WTC11 (cell line): Measurements from ENCODE around the gene VEPH1. TPM values are rescaled to one million over a fixed set of nuclear protein-coding genes. Genes with fewer than 3 reads are reported as not detected.

Experiments used
- ATAC-seq: fragments of 200-7000 bp; cut with Tn5 transposase; 2 replicates; pipeline ENCODE4 v1.10.0; 2021; ENCODE audit warnings: mild to moderate bottlenecking, moderate library complexity
- CTCF ChIA-PET: fragments of 300-600 bp; sonication (Branson Sonifier 250); formaldehyde crosslinking; loops from one replicate; lab custom pipeline; 2021; ENCODE audit warnings: antibody characterized with exemption; lab: Charles Lee
- POLR2A ChIA-PET: fragments of 350-600 bp; sonication (Branson Sonifier 250); formaldehyde crosslinking; loops from one replicate; lab custom pipeline; 2021; ENCODE audit warnings: antibody characterized with exemption; lab: Charles Lee
- DNase-seq: peaks from one replicate; pipeline ENCODE4 v3.0.0; 2021; ENCODE audit warnings: low spot score
- H3K27ac Mint-ChIP-seq: 2 replicates; pipeline ENCODE4 v1.8.0; 2021; ENCODE audit warnings: mixed read lengths
- H3K27me3 Mint-ChIP-seq: 2 replicates; pipeline ENCODE4 v1.8.0; 2021; ENCODE audit warnings: low read depth, mild to moderate bottlenecking, moderate library complexity, mixed read lengths
- H3K36me3 Mint-ChIP-seq: 2 replicates; pipeline ENCODE4 v1.8.0; 2021; ENCODE audit warnings: mixed read lengths
- H3K4me1 Mint-ChIP-seq: 2 replicates; pipeline ENCODE4 v1.8.0; 2022; ENCODE audit warnings: mixed read lengths
- H3K4me3 Mint-ChIP-seq: 2 replicates; pipeline ENCODE4 v1.8.0; 2021; ENCODE audit warnings: mild to moderate bottlenecking, moderate library complexity, mixed read lengths
- H3K9me3 Mint-ChIP-seq: 2 replicates; pipeline ENCODE4 v1.8.0; 2021; ENCODE audit warnings: mixed read lengths
- ATF1 ChIP-seq: sonication (generic); formaldehyde crosslinking; IDR thresholded peaks from 2 replicates; pipeline ENCODE4 v1.8.1; 2023; ENCODE audit warnings: mild to moderate bottlenecking, moderate library complexity, missing genetic modification reagents
- CDX4 ChIP-seq: fragments of 250-450 bp; sonication (Bioruptor Pico); IDR thresholded peaks from 2 replicates; pipeline ENCODE4 v1.9.0; 2021; ENCODE audit warnings: moderate library complexity, mild to moderate bottlenecking, inconsistent platforms, borderline replicate concordance
- FOXJ3 ChIP-seq: sonication (generic); formaldehyde crosslinking; IDR thresholded peaks from 2 replicates; pipeline ENCODE4 v1.9.0; 2021; ENCODE audit warnings: missing genetic modification reagents, mild to moderate bottlenecking, borderline replicate concordance
- HMGA2 ChIP-seq: fragments of 250-450 bp; sonication (Bioruptor Pico); IDR thresholded peaks from 2 replicates; pipeline ENCODE4 v1.4.0; 2021; ENCODE audit warnings: mild to moderate bottlenecking, moderate library complexity
- JUN ChIP-seq: sonication (generic); formaldehyde crosslinking; IDR thresholded peaks from 2 replicates; pipeline ENCODE4 v1.8.0; 2023; ENCODE audit warnings: mild to moderate bottlenecking, missing genetic modification reagents
- SMAD3 ChIP-seq: sonication (generic); formaldehyde crosslinking; IDR thresholded peaks from 2 replicates; pipeline ENCODE4 v1.8.0; 2022; ENCODE audit warnings: missing genetic modification reagents, mild to moderate bottlenecking, borderline replicate concordance
- TEAD4 ChIP-seq: sonication (generic); formaldehyde crosslinking; IDR thresholded peaks from 2 replicates; pipeline ENCODE4 v1.8.0; 2022; ENCODE audit warnings: mild to moderate bottlenecking, missing genetic modification reagents
- TP53 ChIP-seq: sonication (generic); formaldehyde crosslinking; IDR thresholded peaks from 2 replicates; pipeline ENCODE4 v1.8.1; 2023; ENCODE audit warnings: mild to moderate bottlenecking, missing genetic modification reagents
- ZNF121 ChIP-seq: sonication (generic); formaldehyde crosslinking; IDR thresholded peaks from 2 replicates; pipeline ENCODE4 v1.8.0; 2023; ENCODE audit warnings: missing genetic modification reagents
- ZNF138 ChIP-seq: sonication (generic); formaldehyde crosslinking; conservative IDR thresholded peaks from 2 replicates; pipeline ENCODE4 v1.8.1; 2022; ENCODE audit warnings: mild to moderate bottlenecking, moderate library complexity, missing genetic modification reagents
- ZNF219 ChIP-seq: sonication (generic); formaldehyde crosslinking; IDR thresholded peaks from 2 replicates; pipeline ENCODE4 v1.8.0; 2023; ENCODE audit warnings: missing genetic modification reagents, mild to moderate bottlenecking, borderline replicate concordance
- ZNF671 ChIP-seq: fragments of 250-450 bp; sonication (Bioruptor Pico); IDR thresholded peaks from 2 replicates; pipeline ENCODE4 v1.8.0; 2021; ENCODE audit warnings: mild to moderate bottlenecking
- total RNA-seq: library from RNA; stranded (reverse); gene quantifications from 3 replicates; pipeline ENCODE4 v1.2.3, GENCODE V29; 2021
- TF ChIP-seq, protein P1 (sequence below): sonication (generic); formaldehyde crosslinking; IDR thresholded peaks from 2 replicates; pipeline ENCODE4 v1.8.1; 2023; ENCODE audit warnings: mild to moderate bottlenecking, missing genetic modification reagents
- TF ChIP-seq, protein P2 (sequence below): sonication (generic); formaldehyde crosslinking; IDR thresholded peaks from 2 replicates; pipeline ENCODE4 v1.8.1; 2023; ENCODE audit warnings: mild to moderate bottlenecking, missing genetic modification reagents, moderate library complexity
- TF ChIP-seq, protein P3 (sequence below): sonication (generic); formaldehyde crosslinking; IDR thresholded peaks from 2 replicates; pipeline ENCODE4 v1.8.1; 2022; ENCODE audit warnings: low read depth, mild to moderate bottlenecking, moderate library complexity, missing genetic modification reagents, borderline replicate concordance
- TF ChIP-seq, protein P4 (sequence below): sonication (generic); formaldehyde crosslinking; IDR thresholded peaks from 2 replicates; pipeline ENCODE4 v1.8.0; 2022; ENCODE audit warnings: mild to moderate bottlenecking, missing genetic modification reagents
- TF ChIP-seq, protein P5 (sequence below): sonication (generic); formaldehyde crosslinking; IDR thresholded peaks from 2 replicates; pipeline ENCODE4 v1.8.1; 2023; ENCODE audit warnings: mild to moderate bottlenecking, missing genetic modification reagents

Gene VEPH1
- total RNA-seq, 1 experiment from 2014 or later = 10.8 TPM

DNA sequence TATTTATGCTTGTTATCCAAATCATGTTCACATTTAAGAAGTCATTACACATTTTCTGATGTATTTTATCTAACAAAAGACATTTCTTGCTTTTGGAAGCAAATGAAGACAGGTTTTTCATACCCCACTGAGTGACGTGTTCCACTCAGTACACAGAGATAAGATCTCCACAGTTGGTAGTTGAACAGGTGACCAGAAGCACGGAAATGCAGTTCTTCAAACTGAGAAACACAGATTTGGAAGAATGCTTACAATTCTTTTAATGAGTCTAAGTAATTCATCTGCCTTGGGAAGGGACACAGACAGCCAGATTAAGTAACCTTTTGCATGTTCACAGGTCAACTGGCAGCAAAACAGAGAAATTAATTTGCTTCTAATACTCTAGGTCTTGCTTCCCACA is 43.5 kb downstream of the VEPH1 start:
- H3K4me3 Mint-ChIP-seq = no peak overlapping the region
- no peak for TF ChIP-seq ZNF138 (CRISPR knock-in tag)

GRCh38 chr3:157453824-157454223 is 49.4 kb downstream of the VEPH1 start:
- no peaks in the 10 kb centered on the region for H3K4me1 Mint-ChIP-seq
- H3K27ac Mint-ChIP-seq = no peak overlapping the region
- H3K9me3 Mint-ChIP-seq = no peaks in the 10 kb centered on the region
- CTCF ChIA-PET = interaction anchor here (1.4 kb wide), 1 partner anchor 106 kb away, joined by 4 read pairs; no protein-coding TSS in a partner anchor
- no peak for TF ChIP-seq JUN (CRISPR knock-in tag)
- TF ChIP-seq, all 79 proteins: peak for 0
- H3K4me3 Mint-ChIP-seq = no peak overlapping the region
- no peaks in the 10 kb centered on the region for H3K27me3 Mint-ChIP-seq
- no peak for ATAC-seq
- DNase-seq = no peak
- H3K36me3 Mint-ChIP-seq = no peaks in the 10 kb centered on the region
- POLR2A ChIA-PET = no interaction called here

More for the DNA sequence above, 43.5 kb downstream of the VEPH1 start:
- Mint-ChIP-seq H3K36me3 (no peaks in the 10 kb centered on the region), H3K27me3 (no peaks in the 10 kb centered on the region), H3K9me3 (no peaks in the 10 kb centered on the region), H3K4me1 (peaks cover 3% of the 10 kb centered on the region), H3K27ac (no peak overlapping the region)
- no peak for ATAC-seq
- CTCF ChIA-PET = no interaction called here
- DNase-seq = no peak
- POLR2A ChIA-PET = no interaction called here

- no peak overlapping the region for H3K4me3 Mint-ChIP-seq
- H3K27ac Mint-ChIP-seq = no peak overlapping the region
- no peaks in the 10 kb centered on the region for H3K4me1 Mint-ChIP-seq
- DNase-seq (no peak), ATAC-seq (no peak)
- H3K36me3 Mint-ChIP-seq = no peaks in the 10 kb centered on the region
- H3K27me3 Mint-ChIP-seq = no peaks in the 10 kb centered on the region
- POLR2A ChIA-PET = no interaction called here
- TF ChIP-seq SMAD3 = no peak
- no peak for TF ChIP-seq CDX4 (CRISPR knock-in tag)
- TF ChIP-seq ZNF219 (CRISPR knock-in tag) = no peak
- TF ChIP-seq, protein P1, sequence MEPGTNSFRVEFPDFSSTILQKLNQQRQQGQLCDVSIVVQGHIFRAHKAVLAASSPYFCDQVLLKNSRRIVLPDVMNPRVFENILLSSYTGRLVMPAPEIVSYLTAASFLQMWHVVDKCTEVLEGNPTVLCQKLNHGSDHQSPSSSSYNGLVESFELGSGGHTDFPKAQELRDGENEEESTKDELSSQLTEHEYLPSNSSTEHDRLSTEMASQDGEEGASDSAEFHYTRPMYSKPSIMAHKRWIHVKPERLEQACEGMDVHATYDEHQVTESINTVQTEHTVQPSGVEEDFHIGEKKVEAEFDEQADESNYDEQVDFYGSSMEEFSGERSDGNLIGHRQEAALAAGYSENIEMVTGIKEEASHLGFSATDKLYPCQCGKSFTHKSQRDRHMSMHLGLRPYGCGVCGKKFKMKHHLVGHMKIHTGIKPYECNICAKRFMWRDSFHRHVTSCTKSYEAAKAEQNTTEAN (CRISPR knock-in tag) = no peak
- TF ChIP-seq, protein P2, sequence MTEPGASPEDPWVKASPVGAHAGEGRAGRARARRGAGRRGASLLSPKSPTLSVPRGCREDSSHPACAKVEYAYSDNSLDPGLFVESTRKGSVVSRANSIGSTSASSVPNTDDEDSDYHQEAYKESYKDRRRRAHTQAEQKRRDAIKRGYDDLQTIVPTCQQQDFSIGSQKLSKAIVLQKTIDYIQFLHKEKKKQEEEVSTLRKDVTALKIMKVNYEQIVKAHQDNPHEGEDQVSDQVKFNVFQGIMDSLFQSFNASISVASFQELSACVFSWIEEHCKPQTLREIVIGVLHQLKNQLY (CRISPR knock-in tag) = no peak
- no peak for TF ChIP-seq ZNF121 (CRISPR knock-in tag)
- TF ChIP-seq ATF1 = no peak
- no peak for TF ChIP-seq ZNF671 (CRISPR knock-in tag)
- TF ChIP-seq HMGA2 (CRISPR knock-in tag) = no peak
- no peak for TF ChIP-seq TEAD4 (CRISPR knock-in tag)
- TF ChIP-seq FOXJ3 (CRISPR knock-in tag) = no peak
- TF ChIP-seq, protein P3, sequence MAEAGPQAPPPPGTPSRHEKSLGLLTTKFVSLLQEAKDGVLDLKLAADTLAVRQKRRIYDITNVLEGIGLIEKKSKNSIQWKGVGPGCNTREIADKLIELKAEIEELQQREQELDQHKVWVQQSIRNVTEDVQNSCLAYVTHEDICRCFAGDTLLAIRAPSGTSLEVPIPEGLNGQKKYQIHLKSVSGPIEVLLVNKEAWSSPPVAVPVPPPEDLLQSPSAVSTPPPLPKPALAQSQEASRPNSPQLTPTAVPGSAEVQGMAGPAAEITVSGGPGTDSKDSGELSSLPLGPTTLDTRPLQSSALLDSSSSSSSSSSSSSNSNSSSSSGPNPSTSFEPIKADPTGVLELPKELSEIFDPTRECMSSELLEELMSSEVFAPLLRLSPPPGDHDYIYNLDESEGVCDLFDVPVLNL (CRISPR knock-in tag) = no peak
- CTCF ChIA-PET = no interaction called here
- H3K9me3 Mint-ChIP-seq = no peaks in the 10 kb centered on the region
Measured at GRCh38 chr3:157452097-157452496, 51.1 kb downstream of the VEPH1 start.

- ChIA-PET POLR2A (no interaction called here), CTCF (interaction anchor here (0.7 kb wide), 1 partner anchor 8 kb away, joined by 3 read pairs; no protein-coding TSS in a partner anchor)
- DNase-seq (no peak), ATAC-seq (no peak)
- no peaks in the 10 kb centered on the region for H3K36me3 Mint-ChIP-seq
- no peaks in the 10 kb centered on the region for H3K4me1 Mint-ChIP-seq
- H3K4me3 Mint-ChIP-seq = no peak overlapping the region
- no peak overlapping the region for H3K27ac Mint-ChIP-seq
- no peaks in the 10 kb centered on the region for H3K9me3 Mint-ChIP-seq
- H3K27me3 Mint-ChIP-seq = no peaks in the 10 kb centered on the region
- TF ChIP-seq ZNF219 (CRISPR knock-in tag) (no peak), TP53 (no peak)
- TF ChIP-seq, protein P1 (CRISPR knock-in tag) = no peak
- TF ChIP-seq, protein P4, sequence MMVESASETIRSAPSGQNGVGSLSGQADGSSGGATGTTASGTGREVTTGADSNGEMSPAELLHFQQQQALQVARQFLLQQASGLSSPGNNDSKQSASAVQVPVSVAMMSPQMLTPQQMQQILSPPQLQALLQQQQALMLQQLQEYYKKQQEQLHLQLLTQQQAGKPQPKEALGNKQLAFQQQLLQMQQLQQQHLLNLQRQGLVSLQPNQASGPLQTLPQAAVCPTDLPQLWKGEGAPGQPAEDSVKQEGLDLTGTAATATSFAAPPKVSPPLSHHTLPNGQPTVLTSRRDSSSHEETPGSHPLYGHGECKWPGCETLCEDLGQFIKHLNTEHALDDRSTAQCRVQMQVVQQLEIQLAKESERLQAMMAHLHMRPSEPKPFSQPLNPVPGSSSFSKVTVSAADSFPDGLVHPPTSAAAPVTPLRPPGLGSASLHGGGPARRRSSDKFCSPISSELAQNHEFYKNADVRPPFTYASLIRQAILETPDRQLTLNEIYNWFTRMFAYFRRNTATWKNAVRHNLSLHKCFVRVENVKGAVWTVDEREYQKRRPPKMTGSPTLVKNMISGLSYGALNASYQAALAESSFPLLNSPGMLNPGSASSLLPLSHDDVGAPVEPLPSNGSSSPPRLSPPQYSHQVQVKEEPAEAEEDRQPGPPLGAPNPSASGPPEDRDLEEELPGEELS (CRISPR knock-in tag) = no peak
- TF ChIP-seq, protein P5, sequence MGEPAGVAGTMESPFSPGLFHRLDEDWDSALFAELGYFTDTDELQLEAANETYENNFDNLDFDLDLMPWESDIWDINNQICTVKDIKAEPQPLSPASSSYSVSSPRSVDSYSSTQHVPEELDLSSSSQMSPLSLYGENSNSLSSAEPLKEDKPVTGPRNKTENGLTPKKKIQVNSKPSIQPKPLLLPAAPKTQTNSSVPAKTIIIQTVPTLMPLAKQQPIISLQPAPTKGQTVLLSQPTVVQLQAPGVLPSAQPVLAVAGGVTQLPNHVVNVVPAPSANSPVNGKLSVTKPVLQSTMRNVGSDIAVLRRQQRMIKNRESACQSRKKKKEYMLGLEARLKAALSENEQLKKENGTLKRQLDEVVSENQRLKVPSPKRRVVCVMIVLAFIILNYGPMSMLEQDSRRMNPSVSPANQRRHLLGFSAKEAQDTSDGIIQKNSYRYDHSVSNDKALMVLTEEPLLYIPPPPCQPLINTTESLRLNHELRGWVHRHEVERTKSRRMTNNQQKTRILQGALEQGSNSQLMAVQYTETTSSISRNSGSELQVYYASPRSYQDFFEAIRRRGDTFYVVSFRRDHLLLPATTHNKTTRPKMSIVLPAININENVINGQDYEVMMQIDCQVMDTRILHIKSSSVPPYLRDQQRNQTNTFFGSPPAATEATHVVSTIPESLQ = no peak
Measured at GRCh38 chr3:157447026-157447694, 56.1 kb downstream of the VEPH1 start.
